GM12878 (cell line): ENCODE results near the gene DAO.

ENCODE experiments used
- CTCF ChIP-seq, 3 experiments: IDR thresholded peaks in 2 of 3; conservative IDR thresholded peaks in 1 of 3; 2 replicates each; pipeline ENCODE4 v1.5.1; 2011; ENCODE audit warnings: low read depth in 3 of 3, low read length in 3 of 3, mild to moderate bottlenecking in 3 of 3, control low read depth in 2 of 3, moderate library complexity in 2 of 3, inconsistent platforms in 1 of 3, mixed read lengths in 1 of 3; ENCODE audit not compliant: control insufficient read depth in 2 of 3, insufficient read depth in 1 of 3; ENCODE audit errors: extremely low read depth in 1 of 3
- MAX ChIP-seq: IDR thresholded peaks from 2 replicates; pipeline ENCODE4 v1.6.1; 2012; ENCODE audit warnings: low read depth, low read length, improper control_type of control experiment
- RCOR1 ChIP-seq: conservative IDR thresholded peaks from 2 replicates; pipeline ENCODE4 v1.6.1; 2012; ENCODE audit warnings: low read depth, low read length, improper control_type of control experiment
- ZBTB33 ChIP-seq: fragments of 450-650 bp; IDR thresholded peaks from 2 replicates; pipeline ENCODE4 v1.6.1; 2017; ENCODE audit warnings: mild to moderate bottlenecking

- TF ChIP-seq CTCF (IDR thresholded peaks at IDR 0.05 in 2 of 3, conservative IDR thresholded peaks at IDR 0.05 in 1 of 3; ENCODE audit: control insufficient read depth in 2 of 3, extremely low read depth in 1 of 3, insufficient read depth in 1 of 3, low read depth in 3 of 3, low read length in 3 of 3), result no peak
- TF ChIP-seq MAX, result no peak
- TF ChIP-seq ZBTB33, result no peak
- TF ChIP-seq RCOR1, result no peak
These were observed 15.4 kb downstream of the DAO start for GRCh38 chr12:108895220-108895802.
